CD8-positive, alpha-beta memory T cell (primary cell): Measurements from ENCODE around the gene FRMD4A. TPM values are rescaled to one million over a fixed set of nuclear protein-coding genes. Genes with fewer than 3 reads are reported as not detected.

Experiments used
- CTCF ChIA-PET: fragments of 350-600 bp; sonication (Branson Sonifier 250); formaldehyde crosslinking; loops from one replicate; lab custom pipeline; 2021; ENCODE audit warnings: antibody characterized with exemption; lab: Charles Lee
- POLR2A ChIA-PET: fragments of 350-600 bp; sonication (Branson Sonifier 250); formaldehyde crosslinking; loops from one replicate; lab custom pipeline; 2021; ENCODE audit warnings: antibody characterized with exemption; lab: Charles Lee
- DNase-seq, 5 donors: peaks; one replicate each; pipeline versions ENCODE4 v3.0.0 to v3.0.0-alpha.2; 2020 to 2022; ENCODE audit warnings: mixed read lengths in 1 of 5
- H3K27ac ChIP-seq: one replicate; pipeline ENCODE4 v1.7.0; 2013; ENCODE audit warnings: low read depth, mild to moderate bottlenecking, low read length, moderate library complexity
- H3K27me3 ChIP-seq: 2 replicates; pipeline ENCODE4 v1.7.0; 2013; ENCODE audit warnings: low read length, mild to moderate bottlenecking; ENCODE audit not compliant: insufficient read depth, poor library complexity, severe bottlenecking
- H3K36me3 ChIP-seq: 2 replicates; pipeline ENCODE4 v1.7.0; 2013; ENCODE audit warnings: mild to moderate bottlenecking, low read length, moderate library complexity; ENCODE audit not compliant: insufficient read depth
- H3K4me1 ChIP-seq: 2 replicates; pipeline ENCODE4 v1.7.0; 2013; ENCODE audit warnings: mild to moderate bottlenecking, low read length, moderate library complexity; ENCODE audit not compliant: insufficient read depth
- H3K4me3 ChIP-seq: 2 replicates; pipeline ENCODE4 v1.7.0; 2013; ENCODE audit warnings: mild to moderate bottlenecking, low read length
- H3K9me3 ChIP-seq: 2 replicates; pipeline ENCODE4 v1.7.0; 2013; ENCODE audit warnings: mild to moderate bottlenecking, low read length
- H3K27ac Mint-ChIP-seq, 8 donors: one replicate each; pipeline ENCODE4 v1.8.0; 2020 to 2021; ENCODE audit warnings: mixed read lengths in 8 of 8, mild to moderate bottlenecking in 6 of 8, inconsistent platforms in 3 of 8, moderate library complexity in 3 of 8
- H3K27me3 Mint-ChIP-seq, 2 donors: one replicate each; pipeline ENCODE4 v1.8.0; 2020 to 2021; ENCODE audit warnings: mixed read lengths in 2 of 2, mild to moderate bottlenecking in 1 of 2, moderate library complexity in 1 of 2
- H3K36me3 Mint-ChIP-seq, 3 donors: one replicate each; pipeline ENCODE4 v1.8.0; 2020 to 2021; ENCODE audit warnings: mixed read lengths in 3 of 3, inconsistent platforms in 1 of 3, mild to moderate bottlenecking in 1 of 3
- H3K4me1 Mint-ChIP-seq, 3 donors: one replicate each; pipeline ENCODE4 v1.8.0; 2020 to 2021; ENCODE audit warnings: mixed read lengths in 3 of 3, inconsistent platforms in 1 of 3, mild to moderate bottlenecking in 1 of 3
- H3K4me3 Mint-ChIP-seq, 7 donors: one replicate each; pipeline ENCODE4 v1.8.0; 2020 to 2021; ENCODE audit warnings: mixed read lengths in 7 of 7, mild to moderate bottlenecking in 6 of 7, moderate library complexity in 4 of 7, inconsistent platforms in 2 of 7
- H3K9me3 Mint-ChIP-seq, 5 donors: one replicate each; pipeline ENCODE4 v1.8.0; 2020 to 2022; ENCODE audit warnings: mixed read lengths in 5 of 5, mild to moderate bottlenecking in 3 of 5, moderate library complexity in 2 of 5, inconsistent platforms in 1 of 5
- polyA plus RNA-seq: library from polyadenylated mRNA; unstranded; fragments of 300-500 nt; fragmentation: Illumina TruSeq; gene quantifications from one replicate; pipeline ENCODE4 v1.2.3, GENCODE V29; 2021
- total RNA-seq, 2 experiments: library from RNA; stranded (reverse); gene quantifications; one replicate each; pipeline ENCODE4 v1.2.3, GENCODE V29; 2021

The FRMD4A gene
- total and polyA plus RNA-seq, 3 experiments from 2014 or later: 0.21 to 2.7 (median 2.1) TPM

DNA sequence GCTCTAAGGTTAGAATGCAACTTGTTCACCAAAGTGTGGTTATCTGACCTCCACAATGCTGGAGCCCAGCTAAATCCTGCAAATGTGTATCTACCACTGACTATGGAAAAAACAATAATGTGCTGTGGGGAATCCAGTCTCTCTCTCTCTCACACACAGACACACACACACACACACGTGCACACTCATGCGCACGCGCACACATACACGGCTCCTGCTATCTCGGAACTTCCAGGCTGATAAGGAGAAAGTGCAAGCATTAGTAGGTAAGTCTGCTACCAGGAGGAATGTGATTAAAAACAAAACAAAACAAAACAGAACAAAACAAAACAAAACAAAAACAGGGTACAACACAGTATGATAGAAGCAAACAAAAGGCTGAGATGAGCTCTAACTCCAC is 205.2 kb downstream of the FRMD4A start:
- Histone ChIP-seq H3K4me1 (no peaks in the 10 kb centered on the region), H3K36me3 (no peaks in the 10 kb centered on the region), H3K27me3 (no peaks in the 10 kb centered on the region), H3K4me3 (no peak overlapping the region), H3K27ac (no peak overlapping the region), H3K9me3 (no peaks in the 10 kb centered on the region)
- H3K4me3 Mint-ChIP-seq: no peak overlapping the region
- DNase-seq: no peak
- no peaks in the 10 kb centered on the region for H3K4me1 Mint-ChIP-seq
- POLR2A ChIA-PET: no interaction called here
- peak overlapping the region in 1 of 8 donors; percentile 28 for H3K27ac Mint-ChIP-seq
- peaks cover 0 to 15% of the 10 kb centered on the region in 2 donors for H3K27me3 Mint-ChIP-seq
- CTCF ChIA-PET: no interaction called here
- H3K9me3 Mint-ChIP-seq: no peaks in the 10 kb centered on the region
- H3K36me3 Mint-ChIP-seq: no peaks in the 10 kb centered on the region

GRCh38 chr10:14124941-14125340 is 205.8 kb downstream of the FRMD4A start:
- H3K27ac ChIP-seq: no peak overlapping the region
- Mint-ChIP-seq H3K4me1 (no peaks in the 10 kb centered on the region), H3K36me3 (no peaks in the 10 kb centered on the region), H3K4me3 (no peak overlapping the region), H3K27me3 (peaks cover 0 to 15% of the 10 kb centered on the region in 2 donors), H3K9me3 (no peaks in the 10 kb centered on the region), H3K27ac (no peak overlapping the region)
- H3K4me3 ChIP-seq: no peak overlapping the region
- no peaks in the 10 kb centered on the region for H3K9me3 ChIP-seq
- CTCF ChIA-PET: no interaction called here
- no peaks in the 10 kb centered on the region for H3K4me1 ChIP-seq
- H3K36me3 ChIP-seq: no peaks in the 10 kb centered on the region
- H3K27me3 ChIP-seq: no peaks in the 10 kb centered on the region
- POLR2A ChIA-PET: no interaction called here
- DNase-seq: no peak

- no peaks in the 10 kb centered on the region for H3K36me3 Mint-ChIP-seq
- H3K27me3 Mint-ChIP-seq: peaks cover 0 to 11% of the 10 kb centered on the region in 2 donors
- no peak overlapping the region for H3K4me3 ChIP-seq
- no peak overlapping the region for H3K27ac ChIP-seq
- no peaks in the 10 kb centered on the region for H3K9me3 ChIP-seq
- H3K4me1 Mint-ChIP-seq: peaks cover 0 to 5% (median 0%) of the 10 kb centered on the region in 3 donors
- H3K27me3 ChIP-seq: no peaks in the 10 kb centered on the region
- H3K4me3 Mint-ChIP-seq: no peak overlapping the region
- no peak overlapping the region for H3K27ac Mint-ChIP-seq
- no peak for DNase-seq
- CTCF ChIA-PET: no interaction called here
- H3K36me3 ChIP-seq: no peaks in the 10 kb centered on the region
- H3K4me1 ChIP-seq: no peaks in the 10 kb centered on the region
- no peaks in the 10 kb centered on the region for H3K9me3 Mint-ChIP-seq
- POLR2A ChIA-PET: no interaction called here
Measured at GRCh38 chr10:14123139-14123538, 207.6 kb downstream of the FRMD4A start.

- CTCF ChIA-PET: no interaction called here
- no peak overlapping the region for H3K27ac Mint-ChIP-seq
- Histone ChIP-seq H3K4me3 (no peak overlapping the region), H3K27me3 (no peaks in the 10 kb centered on the region), H3K9me3 (no peaks in the 10 kb centered on the region), H3K27ac (no peak overlapping the region), H3K4me1 (no peaks in the 10 kb centered on the region), H3K36me3 (no peaks in the 10 kb centered on the region)
- H3K36me3 Mint-ChIP-seq: no peaks in the 10 kb centered on the region
- POLR2A ChIA-PET: no interaction called here
- no peak for DNase-seq
- no peaks in the 10 kb centered on the region for H3K9me3 Mint-ChIP-seq
- H3K4me1 Mint-ChIP-seq: peaks cover 0 to 5% (median 0%) of the 10 kb centered on the region in 3 donors
- H3K27me3 Mint-ChIP-seq: no peaks in the 10 kb centered on the region
- H3K4me3 Mint-ChIP-seq: no peak overlapping the region
Measured at GRCh38 chr10:14120812-14121211, 209.9 kb downstream of the FRMD4A start.

GRCh38 chr10:14118953-14119352 is 211.8 kb downstream of the FRMD4A start:
- Mint-ChIP-seq H3K4me1 (peaks cover 0 to 5% (median 0%) of the 10 kb centered on the region in 3 donors), H3K36me3 (no peaks in the 10 kb centered on the region), H3K9me3 (no peaks in the 10 kb centered on the region), H3K27me3 (no peaks in the 10 kb centered on the region), H3K27ac (peak overlapping the region in 1 of 8 donors; percentile 8), H3K4me3 (no peak overlapping the region)
- POLR2A ChIA-PET: no interaction called here
- Histone ChIP-seq H3K36me3 (no peaks in the 10 kb centered on the region), H3K4me3 (no peak overlapping the region), H3K27ac (no peak overlapping the region), H3K4me1 (no peaks in the 10 kb centered on the region), H3K9me3 (no peaks in the 10 kb centered on the region), H3K27me3 (no peaks in the 10 kb centered on the region)
- CTCF ChIA-PET: no interaction called here
- DNase-seq: peak in 1 of 5 donors; percentile 49

DNA sequence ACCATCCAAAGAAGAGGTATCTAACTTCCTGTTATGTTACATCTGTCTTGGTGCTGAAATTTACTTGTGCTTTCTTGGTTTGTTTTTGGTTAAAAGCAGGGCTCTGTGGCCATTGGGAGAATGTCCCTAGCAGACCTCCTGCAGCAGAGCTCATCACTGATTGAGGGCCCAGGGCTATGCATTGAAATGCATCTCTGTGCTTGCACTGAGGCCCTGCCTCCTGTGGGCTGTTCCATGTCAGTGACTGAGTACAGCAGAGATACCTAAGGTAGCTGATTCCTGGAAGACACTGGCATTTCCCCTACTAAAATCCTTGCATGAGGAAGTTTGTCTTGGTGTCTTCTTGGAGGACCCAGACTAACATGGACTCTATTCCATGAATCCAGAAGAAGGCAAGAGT is 213.9 kb downstream of the FRMD4A start:
- H3K4me3 ChIP-seq: no peak overlapping the region
- POLR2A ChIA-PET: no interaction called here
- H3K4me1 ChIP-seq: no peaks in the 10 kb centered on the region
- CTCF ChIA-PET: no interaction called here
- H3K36me3 ChIP-seq: no peaks in the 10 kb centered on the region
- no peak overlapping the region for H3K27ac ChIP-seq
- no peak overlapping the region for H3K4me3 Mint-ChIP-seq
- peaks cover 0 to 5% (median 0%) of the 10 kb centered on the region in 3 donors for H3K4me1 Mint-ChIP-seq
- no peaks in the 10 kb centered on the region for H3K27me3 ChIP-seq
- no peaks in the 10 kb centered on the region for H3K9me3 Mint-ChIP-seq
- H3K36me3 Mint-ChIP-seq: no peaks in the 10 kb centered on the region
- DNase-seq: no peak
- H3K27me3 Mint-ChIP-seq: peaks cover 0 to 3% of the 10 kb centered on the region in 2 donors
- H3K9me3 ChIP-seq: no peaks in the 10 kb centered on the region
- no peak overlapping the region for H3K27ac Mint-ChIP-seq

DNA sequence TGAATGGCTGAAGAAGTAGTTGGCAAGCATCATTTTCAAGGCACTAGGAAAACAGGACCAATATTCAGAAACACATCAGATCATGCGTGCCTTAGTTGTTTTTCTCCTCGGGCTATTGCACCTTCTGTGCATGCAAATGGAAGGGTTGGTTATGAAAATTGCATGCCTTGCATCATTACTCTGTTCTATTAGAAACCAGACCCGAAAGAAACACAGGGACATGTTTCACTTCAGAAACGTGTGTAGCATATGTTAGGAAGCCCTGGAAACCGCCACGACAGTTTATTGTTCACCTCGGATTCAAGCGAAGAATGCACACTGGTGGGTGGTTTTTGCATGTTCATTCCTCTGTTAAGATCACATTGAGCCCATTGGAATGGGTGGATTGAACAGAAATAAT is 214.7 kb downstream of the FRMD4A start:
- DNase-seq: no peak
- Histone ChIP-seq H3K4me1 (no peaks in the 10 kb centered on the region), H3K36me3 (no peaks in the 10 kb centered on the region), H3K27me3 (no peaks in the 10 kb centered on the region), H3K4me3 (no peak overlapping the region), H3K27ac (no peak overlapping the region), H3K9me3 (no peaks in the 10 kb centered on the region)
- Mint-ChIP-seq H3K4me3 (no peak overlapping the region), H3K27me3 (peaks cover 0 to 6% of the 10 kb centered on the region in 2 donors), H3K27ac (no peak overlapping the region), H3K4me1 (peaks cover 0 to 5% (median 0%) of the 10 kb centered on the region in 3 donors), H3K9me3 (no peaks in the 10 kb centered on the region), H3K36me3 (no peaks in the 10 kb centered on the region)
- POLR2A ChIA-PET: no interaction called here
- CTCF ChIA-PET: no interaction called here

GRCh38 chr10:14114791-14115190 is 215.9 kb downstream of the FRMD4A start:
- Mint-ChIP-seq H3K36me3 (no peaks in the 10 kb centered on the region), H3K4me3 (no peak overlapping the region), H3K27ac (no peak overlapping the region), H3K27me3 (peaks cover 0 to 11% of the 10 kb centered on the region in 2 donors), H3K9me3 (no peaks in the 10 kb centered on the region), H3K4me1 (peaks cover 0 to 5% (median 0%) of the 10 kb centered on the region in 3 donors)
- Histone ChIP-seq H3K4me3 (no peak overlapping the region), H3K27ac (no peak overlapping the region), H3K36me3 (no peaks in the 10 kb centered on the region), H3K9me3 (no peaks in the 10 kb centered on the region), H3K27me3 (no peaks in the 10 kb centered on the region), H3K4me1 (no peaks in the 10 kb centered on the region)
- no peak for DNase-seq
- POLR2A ChIA-PET: no interaction called here
- CTCF ChIA-PET: no interaction called here

GRCh38 chr10:14112056-14112455 is 218.7 kb downstream of the FRMD4A start:
- Mint-ChIP-seq H3K4me1 (no peaks in the 10 kb centered on the region), H3K27me3 (peaks cover 3 to 30% of the 10 kb centered on the region in 2 donors), H3K4me3 (no peak overlapping the region), H3K36me3 (no peaks in the 10 kb centered on the region), H3K9me3 (peaks cover 0 to under 1% (median 0%) of the 10 kb centered on the region in 5 donors), H3K27ac (no peak overlapping the region)
- POLR2A ChIA-PET: no interaction called here
- no peak overlapping the region for H3K27ac ChIP-seq
- no peaks in the 10 kb centered on the region for H3K4me1 ChIP-seq
- CTCF ChIA-PET: no interaction called here
- DNase-seq: no peak
- H3K27me3 ChIP-seq: no peaks in the 10 kb centered on the region
- no peaks in the 10 kb centered on the region for H3K36me3 ChIP-seq
- H3K4me3 ChIP-seq: no peak overlapping the region
- H3K9me3 ChIP-seq: no peaks in the 10 kb centered on the region
